HG03280 (cell line): Measurements from ENCODE around the gene MRPL22.
"Not testable (repeated sequence)": the region's sequence is repeated elsewhere in the genome, so short reads cannot be mapped to it uniquely, and the experiment has no call there.

Source experiments
- ATAC-seq: cut with Tn5 transposase; IDR thresholded peaks from one replicate; pipeline ENCODE4 v1.9.1; 2021; ENCODE audit warnings: mild to moderate bottlenecking, moderate library complexity; ENCODE audit not compliant: unreplicated experiment

The MRPL22 gene

DNA sequence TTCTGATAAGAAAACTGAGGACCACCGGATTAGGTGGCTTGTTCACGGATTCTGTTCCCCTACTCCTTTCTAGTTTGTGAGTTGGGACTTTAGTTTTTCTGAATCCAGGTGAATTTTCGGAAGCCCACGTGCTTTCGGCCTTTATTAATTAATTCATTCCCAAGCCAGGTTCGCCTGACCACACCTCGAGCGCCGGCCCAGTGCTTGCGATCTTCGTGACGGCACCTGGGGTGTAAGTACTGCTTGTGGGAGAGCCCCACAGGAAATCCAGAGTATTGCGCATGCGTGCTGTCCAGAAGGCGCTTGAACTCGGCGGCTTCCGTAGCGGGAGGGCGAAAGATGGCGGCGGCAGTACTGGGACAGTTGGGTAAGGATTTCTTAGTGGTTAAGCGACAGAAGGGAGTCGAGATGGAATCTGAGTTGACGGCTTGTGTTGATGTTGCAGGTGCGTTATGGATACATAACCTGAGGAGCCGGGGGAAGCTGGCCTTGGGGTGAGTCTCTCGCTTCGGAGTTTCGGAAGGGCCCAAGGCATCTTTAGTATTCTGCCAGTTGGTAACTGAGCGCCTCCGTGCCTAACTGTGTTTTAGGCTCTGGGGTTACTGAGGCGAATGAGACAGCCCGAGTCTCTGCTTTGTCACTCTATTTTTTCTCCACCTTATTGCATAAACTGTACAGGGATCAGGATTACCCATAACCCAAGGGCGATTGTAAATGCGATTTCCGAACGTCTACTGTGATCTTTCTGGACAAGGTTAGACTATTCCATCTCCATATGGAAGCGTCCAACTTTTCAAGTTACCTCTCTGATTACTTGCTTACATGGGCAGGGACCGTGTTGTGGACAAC, at the start of gene MRPL22:
MRPL22 (plus strand) TSS at position 302 of the 849 bp plus-strand sequence; CDS start at position 340, 38 bp downstream.
- peak; percentile 54 for ATAC-seq

DNA sequence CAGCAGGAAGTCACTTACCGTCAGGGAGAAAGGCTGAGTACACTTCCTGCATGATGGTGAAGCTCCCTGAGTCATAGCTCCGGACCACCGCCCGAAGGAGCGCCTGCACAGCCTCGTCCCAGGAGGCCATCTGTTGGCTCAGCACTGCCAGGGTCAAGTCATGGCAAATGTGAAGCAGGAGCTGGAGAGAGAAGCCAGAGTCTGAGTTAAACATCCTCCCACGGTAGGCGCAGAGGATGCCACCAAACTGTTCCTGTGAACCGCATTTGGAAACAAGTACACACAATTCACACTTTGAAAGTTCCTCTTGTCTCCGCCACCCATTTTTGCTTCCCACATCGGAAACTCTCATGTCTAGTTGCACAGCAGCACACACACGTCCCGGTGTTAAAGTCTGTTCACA, 48.5 kb upstream of the MRPL22 start:
- no peak for ATAC-seq

DNA sequence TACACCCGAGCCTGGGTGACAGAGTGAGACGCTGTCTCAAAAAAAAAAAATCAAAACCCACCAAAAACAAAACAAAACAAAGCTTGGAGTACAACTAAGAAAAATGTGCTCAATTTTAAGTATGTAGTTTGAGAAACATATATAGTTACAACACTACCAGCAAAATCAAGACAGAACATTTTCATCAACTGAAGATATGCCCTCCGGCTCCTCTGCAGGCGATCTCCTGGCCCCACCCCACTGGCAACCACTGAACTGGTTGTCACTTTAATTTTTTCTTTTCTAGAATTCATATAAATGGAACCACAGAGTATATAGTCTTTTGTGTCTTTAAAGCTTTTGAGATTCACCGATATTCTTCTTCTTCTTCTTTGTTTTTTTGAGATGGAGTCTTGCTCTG, 47.5 kb upstream of the MRPL22 start:
- ATAC-seq: no peak

DNA sequence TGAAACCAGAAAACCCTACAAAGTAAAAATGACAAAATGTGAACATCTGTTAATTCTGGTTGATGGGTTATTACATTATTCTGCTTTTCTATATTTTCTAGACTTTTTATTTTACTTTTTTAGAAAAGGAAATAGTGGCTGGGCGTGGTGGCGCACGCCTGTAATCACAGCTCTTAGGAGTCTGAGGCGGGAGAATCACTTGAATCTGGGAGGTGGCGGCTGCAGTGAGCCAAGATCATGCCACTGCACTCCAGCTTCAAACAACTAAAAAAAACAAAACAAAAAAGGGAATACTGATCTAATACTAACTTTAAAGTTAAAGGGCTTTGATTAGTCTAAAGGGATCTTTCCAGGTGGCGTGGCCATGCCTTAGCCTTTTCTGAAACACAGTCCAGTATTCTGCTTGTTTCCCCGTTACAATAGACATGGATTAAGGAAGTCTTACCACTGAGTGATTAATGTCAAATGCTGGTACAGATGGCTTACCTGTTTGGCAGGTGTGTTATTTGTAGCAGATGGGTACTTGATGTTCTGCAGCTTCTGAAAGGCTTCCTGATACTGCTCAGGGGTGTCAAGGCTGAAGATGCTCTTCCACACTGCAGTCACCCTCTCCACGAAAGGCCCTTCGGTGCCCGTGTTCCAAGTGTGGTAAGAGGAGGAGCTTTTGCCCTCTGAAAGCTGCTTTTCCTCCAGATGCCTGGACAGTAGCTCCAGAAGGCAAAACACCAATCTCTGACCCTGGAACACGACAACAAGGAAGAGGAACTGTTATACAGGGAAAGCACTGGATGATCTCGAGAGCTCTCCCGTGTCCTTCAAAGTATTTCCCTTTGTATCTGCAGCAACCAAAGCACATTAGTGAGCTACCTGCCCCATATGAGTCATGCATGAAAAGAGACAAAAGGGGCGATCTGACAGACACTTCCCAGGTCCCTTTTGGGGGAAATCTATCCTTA, 45.0 kb upstream of the MRPL22 start:
- no peak for ATAC-seq

DNA sequence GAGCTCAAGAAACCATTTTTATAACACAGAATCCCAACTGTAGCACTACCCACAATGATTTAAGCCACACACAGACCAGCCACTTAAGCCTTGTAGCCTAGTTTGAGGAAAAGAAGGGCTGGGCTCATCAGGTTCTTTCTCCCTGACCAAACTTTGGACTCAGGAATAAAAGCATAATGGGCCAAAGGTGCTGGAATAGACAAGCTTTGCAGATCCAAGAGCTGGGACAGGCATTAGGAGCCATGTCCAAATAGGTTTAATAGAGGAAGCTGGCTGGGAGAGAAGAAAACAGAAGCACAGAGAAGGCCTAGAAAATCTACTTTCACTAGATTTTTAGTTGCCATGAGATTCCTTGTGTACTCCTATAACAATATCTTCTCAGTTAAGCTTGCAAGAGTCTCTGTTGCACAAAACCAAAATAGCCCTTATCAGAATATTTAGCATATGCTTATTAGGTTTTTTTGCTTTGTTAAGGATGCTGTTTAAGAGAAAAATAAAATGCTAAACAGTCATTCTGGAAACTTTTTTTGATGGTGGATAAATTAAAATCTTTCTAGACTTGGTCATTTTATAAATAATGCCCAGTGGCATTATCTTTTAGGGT, 44.2 kb upstream of the MRPL22 start:
- no peak for ATAC-seq

DNA sequence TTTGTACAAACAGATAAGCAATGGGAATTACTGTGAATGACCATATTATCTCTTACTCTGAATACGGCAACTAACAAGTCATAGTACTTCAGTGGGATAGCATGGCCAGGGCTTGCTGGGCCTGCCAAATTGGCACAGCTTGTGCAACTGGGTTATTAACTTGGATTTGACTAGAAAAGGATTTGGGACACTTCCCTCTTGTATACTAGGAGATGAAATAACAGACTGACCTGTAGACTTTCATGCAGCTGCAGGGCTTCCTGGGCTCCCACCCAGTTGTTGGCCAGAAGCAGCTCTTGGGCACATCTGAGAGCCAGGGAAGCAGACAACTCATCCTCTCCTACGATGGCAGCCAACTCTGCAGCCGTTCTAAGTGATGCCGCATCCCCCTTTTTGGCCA, 42.7 kb upstream of the MRPL22 start:
- no peak for ATAC-seq

DNA sequence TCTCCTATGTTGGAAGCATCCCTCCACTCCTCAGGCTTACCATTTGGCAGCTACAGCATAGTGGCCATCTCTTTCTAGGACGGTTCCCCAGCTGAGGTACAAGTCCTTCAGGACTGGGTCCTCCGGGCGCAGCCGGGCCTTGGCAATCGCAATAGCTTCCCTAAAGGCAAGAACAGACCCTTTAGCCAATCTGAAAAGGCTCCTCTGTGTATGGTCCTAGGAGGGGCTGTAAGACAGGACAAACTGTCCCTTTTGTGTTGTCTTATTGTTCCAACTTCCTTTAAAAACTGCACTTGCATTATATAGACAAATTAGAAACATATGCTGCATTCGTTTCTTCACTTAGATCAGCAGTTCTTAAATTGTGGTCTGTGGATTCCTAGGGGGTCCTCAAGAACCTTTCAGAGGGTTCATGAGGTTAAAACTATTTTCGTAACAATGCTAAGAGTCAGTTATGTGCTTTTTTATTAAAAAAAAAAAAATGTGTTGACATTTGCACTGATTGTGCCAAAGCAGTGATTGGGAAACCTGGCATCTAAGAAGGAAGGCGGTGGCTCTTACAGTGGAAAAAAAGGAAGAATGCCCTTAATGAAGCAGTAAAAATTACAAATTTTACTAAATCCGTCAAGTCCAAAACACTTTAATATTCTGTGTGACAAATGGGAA, 41.6 kb upstream of the MRPL22 start:
- no peak for ATAC-seq

DNA sequence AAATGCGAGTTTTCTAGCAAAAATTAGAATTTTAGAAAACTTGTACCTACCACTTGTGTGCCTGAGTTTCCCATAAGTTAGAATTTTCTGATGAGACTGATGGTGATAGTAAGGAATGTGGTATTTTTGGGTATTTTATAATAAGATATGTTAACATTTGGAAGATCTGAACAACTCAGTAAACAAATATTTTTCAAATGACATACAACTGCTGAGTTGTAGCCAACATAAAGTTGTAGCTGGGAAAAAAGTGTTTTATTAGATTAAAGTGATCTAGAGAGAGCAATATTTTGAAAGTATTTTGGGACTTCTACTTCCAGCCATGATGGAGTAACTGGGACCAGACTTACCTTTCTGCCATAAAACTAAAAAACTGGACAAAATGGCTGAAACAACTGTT, 40.8 kb upstream of the MRPL22 start:
- ATAC-seq: no peak

DNA sequence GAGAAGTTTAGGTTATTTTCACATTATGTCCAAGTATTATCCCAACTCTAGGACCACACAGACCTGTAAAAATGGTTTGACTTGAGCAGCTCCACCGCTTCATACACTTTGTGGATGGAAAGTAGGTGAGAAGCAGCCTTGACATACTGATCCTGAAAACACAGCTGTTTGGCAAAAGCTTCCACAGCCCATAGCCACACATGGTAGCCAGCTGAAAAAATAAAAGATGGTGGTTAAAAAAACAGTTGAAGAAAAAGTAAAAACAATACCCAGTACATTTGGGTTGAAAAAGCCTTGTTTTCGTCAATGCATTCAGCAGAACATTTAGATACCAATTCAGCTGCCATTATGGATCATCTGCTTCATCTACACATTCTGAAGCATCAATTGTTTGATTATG, 39.6 kb upstream of the MRPL22 start:
- no peak for ATAC-seq

DNA sequence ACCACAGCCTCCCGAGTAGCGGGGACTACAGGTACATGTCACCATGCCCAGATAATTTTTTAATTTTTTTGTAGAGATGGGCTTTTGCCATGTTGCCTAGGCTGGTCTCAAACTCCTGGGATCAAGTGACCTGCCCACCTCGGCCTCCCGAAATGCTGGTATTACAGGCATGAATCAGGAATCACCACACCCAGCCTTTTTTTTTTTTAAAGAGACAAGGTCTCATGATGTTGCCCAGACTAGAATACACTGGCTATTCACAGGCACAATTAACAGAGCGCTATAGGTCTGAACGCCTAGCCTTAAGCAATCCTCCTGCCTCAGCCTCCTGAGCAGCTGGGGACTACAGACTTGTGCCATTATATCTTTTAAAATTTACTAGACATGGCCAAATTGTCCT, 39.0 kb upstream of the MRPL22 start:
- ATAC-seq: no peak

DNA sequence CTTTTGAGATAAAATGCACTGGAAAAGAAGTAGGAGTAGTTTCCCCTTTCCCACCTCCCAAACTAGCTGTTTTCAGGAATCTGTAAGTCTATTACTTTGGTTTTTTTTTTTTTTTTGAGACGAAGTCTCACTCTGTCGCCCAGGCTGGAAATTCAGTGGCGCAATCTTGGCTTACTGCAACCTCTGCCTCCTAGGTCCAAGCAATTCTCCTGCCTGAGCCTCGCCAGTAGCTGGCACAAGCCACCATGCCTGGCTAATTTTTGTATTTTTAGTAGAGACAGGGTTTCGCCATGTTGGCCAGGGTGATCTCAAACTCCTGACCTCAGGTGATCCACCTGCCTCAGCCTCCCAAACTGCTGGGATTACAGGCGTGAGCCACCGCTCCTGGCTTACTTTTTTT, 35.3 kb upstream of the MRPL22 start:
- ATAC-seq: not testable (repeated sequence)

DNA sequence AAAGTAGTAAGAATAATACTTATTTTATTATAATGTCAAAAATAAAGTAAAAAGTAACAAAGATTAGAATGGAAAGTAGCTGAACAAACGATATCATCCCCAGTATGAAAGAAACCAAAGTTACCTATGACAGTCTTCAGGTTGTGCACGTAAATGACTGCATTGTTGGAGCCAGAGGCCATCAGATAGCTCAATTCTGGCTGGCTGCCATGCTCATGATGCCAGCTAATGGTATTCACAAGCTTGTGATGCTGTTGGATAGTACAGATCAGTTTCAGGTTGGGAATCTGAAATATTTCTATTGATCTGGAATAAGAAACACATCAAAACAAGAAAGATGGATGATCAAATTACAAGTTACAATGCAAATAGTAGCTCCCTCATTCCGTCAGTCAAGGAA, 24.0 kb upstream of the MRPL22 start:
- no peak for ATAC-seq

DNA sequence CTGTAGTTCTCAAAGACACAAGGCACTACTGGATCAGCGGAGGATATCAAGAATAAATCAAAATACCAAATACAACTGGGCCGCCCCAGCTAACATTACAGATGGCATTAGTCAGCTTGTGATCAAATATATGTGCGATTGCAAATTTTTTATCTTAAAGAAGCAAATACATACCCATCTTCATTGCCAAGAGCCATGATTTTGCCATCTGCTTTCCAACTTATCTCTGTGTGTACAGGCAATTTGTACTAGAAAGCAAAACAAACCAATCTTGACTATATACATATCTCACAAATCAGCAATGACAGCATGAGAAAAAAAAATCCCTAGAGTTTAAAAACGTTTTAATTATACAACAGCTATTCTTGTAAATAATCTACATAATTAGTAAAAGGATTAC, 23.1 kb upstream of the MRPL22 start:
- no peak for ATAC-seq

DNA sequence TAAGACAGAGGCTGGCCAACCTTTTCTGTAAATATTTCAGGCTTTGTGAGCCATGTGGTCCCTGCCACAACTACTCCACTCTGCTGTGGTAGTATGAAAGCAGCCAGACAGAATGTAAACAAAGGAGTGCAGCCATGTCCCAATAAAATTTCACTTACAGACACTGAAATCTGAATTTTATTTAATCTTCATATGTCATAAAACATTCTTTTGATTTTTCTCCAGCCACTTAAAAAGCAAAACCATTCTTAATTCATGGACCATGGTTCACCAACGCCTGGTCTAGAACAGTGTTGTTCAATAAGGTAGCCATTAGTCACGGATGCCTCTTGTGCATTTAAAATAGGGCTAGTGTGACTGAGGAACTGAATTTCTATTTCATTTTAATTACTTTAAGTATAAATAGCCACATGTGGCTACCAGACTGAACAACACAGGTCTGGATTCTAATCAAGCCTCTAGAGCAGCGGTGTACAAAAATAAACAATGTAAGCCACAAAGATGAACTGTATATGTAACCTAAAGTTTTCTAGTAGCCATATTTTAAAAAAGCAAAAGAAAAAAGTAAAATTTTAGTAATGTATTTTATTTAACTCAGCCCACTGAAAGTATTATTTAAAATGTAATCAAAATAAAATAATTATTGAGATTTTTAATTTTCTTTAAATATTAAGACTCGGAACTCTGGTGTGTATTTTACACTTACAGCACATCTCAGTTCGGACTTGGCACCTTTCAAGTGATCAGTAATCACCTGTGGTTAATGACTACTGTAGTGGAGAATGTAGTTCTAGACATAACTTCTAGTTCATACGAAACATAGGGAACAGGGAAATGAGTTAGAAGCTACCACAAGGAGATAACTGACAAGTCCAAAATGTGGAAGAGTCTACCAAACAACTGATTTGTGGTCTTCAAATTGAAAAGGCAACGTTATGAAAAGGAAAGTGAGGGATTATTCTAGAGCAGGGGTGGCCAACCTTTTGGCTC, 17.1 kb upstream of the MRPL22 start:
- no peak for ATAC-seq

DNA sequence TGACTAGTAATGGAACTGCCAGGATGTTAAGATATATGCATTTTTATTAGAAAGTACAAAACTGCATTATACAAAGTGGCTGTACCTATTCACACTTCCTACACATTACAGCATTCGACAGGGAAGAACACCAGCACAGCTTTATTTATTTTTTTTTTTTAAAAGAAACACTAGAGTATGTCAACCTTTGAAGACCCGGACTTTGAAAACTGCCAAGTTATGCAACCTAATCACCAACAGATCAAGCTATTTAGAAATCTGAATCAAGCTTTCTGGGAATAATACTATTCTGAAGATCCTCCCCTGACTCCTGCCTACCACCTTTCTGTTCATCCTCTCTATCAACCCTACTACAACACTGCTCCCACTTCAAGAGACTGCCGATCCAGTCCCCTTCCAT, 7.3 kb upstream of the MRPL22 start:
- ATAC-seq: no peak

DNA sequence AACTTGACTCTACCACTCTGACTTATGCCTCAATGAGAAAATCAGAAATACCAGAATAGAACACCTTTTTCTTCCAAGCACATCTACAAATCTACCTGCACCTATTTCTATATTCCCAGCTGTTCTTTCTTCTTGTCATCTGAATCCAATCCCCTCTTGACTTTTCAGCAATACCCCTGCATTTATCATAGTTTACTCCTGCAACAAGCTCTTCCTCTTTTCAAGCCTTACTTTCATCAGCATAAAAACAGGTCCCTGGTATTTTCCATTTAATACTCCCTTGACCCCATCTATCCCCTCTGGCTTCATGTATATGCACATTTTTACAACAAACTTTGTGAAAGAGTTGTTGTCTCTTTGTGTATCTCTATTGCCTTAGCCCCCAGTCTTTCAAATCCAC, 6.0 kb upstream of the MRPL22 start:
- ATAC-seq: no peak

DNA sequence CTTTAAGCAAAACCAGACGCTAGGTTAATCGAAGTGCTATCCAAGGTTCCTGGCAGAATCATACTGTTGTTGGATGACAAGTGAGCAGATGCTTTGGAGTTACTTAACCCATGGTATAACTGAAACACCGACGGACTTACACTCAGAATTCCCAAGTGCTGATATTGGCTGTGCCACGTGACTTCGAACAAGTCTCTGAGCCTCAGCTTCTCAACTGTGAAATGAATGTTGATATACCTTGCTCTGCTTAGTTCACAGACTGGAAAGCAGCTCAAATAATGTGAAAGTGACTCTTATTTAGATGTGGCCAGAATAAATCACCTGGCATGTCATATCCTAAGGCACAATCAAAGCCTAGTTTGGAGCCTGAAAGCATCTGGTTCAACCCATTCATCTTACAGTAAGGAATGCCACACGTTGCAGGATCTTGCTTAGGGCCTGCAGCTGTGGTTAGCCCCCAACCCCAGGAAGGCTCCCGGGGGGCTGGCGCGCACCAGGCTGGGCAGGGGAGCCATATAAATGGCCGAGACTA, 3.6 kb upstream of the MRPL22 start:
- ATAC-seq: no peak

DNA sequence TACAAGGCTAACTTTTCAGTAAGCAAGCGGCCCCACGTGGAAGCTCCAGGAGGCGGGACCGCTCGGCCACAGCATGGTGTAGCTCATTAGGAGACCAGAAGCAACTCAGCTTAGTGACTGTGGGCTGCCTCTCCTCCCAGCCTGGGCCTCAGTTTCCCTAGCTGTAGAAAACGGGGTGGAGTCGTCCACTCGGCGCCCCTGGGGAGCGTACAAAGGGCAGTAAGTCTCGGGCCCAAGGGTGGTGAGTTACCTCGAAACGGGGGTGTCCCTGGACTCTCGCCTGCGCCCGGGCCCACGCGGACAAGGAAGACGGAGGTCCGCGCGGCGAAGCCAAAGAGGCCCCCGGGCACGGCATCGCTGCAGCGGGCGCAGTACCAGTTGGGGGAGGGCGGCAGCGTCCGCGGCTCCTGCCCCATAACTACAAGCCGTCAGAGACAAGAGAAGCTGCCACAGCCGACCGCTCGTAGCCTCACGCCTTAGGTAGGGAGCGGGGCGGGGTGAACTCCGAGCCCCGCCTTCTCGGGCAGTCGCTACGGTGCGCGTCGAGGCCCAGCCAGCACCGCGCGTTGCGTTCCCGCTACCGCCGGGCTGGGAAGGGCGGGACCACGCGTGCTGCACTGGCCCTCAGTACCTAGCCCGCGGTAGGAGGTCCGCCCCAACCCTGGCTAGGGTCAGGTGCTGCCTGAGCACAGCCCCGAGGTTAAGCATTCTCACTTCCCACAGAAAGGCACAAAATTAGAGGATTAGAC, 3.0 kb upstream of the MRPL22 start, which contains the start of gene GEMIN5:
GEMIN5 (minus strand) TSS at position 494 of the 749 bp plus-strand sequence; CDS start at position 416, 78 bp downstream.
- peak; percentile 86 for ATAC-seq

DNA sequence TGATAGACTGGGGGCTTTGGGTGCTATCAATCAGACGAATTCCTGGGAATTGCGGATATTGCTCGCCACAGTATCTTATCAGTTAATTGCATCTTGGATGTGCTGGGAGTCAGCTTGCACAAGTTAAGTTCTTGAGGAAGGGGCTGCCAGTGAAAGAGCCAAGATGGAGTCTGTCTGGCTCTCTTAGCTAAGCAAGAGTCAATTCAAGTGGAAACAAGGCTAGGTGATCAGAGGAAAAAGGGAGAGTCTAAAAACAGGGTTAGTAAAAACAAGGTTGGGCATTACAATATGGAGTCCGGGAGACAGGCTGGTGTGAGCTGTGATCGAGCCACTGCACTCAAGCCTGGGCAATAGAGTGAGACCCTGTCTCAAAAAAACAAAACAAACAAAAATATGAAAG, 1.5 kb upstream of the MRPL22 start:
- ATAC-seq: not testable (repeated sequence)
